HL-60/S4 treated with phorbol 12-myristate 13-acetate at 8.2 ng/mL for 4 days and 3 days (cell line): ENCODE results near the gene SOX6.
"Not testable (repeated sequence)": the region's sequence is repeated elsewhere in the genome, so short reads cannot be mapped to it uniquely, and the experiment has no call there.

ENCODE experiments used
- in situ Hi-C: fragments of 300-500 bp; cut with MboI; formaldehyde crosslinking; loops from 2 replicates; pipeline ENCODE4 v1.15.0; 2022; ENCODE audit warnings: low sequenced_read_pairs

The SOX6 gene

DNA sequence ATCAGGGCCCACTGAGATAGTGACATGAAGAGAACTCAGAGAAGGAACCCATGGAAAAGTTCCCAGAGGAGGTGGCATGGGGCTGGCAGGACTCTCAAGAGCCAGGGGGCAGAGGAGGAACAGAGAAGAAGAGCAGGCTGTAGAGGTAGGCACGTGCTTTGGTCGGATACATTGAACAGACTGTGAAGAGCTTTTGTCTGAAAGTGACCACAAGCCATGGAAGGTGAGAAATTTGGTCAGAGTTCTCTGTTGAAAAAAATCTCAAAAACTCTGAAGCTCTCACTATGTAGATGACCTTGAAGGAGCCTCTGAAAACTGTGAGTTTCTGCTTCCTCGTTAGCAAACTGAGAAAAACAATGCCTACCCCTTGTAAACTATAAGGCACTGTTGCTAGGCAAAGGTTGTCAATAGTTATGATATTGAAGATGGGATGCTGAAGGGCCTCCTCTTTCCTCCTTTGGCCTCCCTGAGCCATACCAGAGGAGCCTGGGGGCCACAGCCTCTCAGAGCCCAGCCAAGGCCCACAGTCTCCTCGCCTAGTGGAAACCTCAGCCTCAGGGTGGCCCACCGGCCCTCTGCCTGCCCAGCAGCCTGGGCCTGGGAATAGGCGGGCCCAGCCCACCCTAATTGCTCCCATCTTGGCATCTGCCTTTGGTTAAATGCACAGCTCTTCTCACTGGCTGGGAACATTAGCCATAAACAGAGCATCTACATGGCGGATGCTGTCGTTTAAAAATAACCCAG lies 415.7 kb downstream of the SOX6 start:
- in situ Hi-C loops = no loop called here

DNA sequence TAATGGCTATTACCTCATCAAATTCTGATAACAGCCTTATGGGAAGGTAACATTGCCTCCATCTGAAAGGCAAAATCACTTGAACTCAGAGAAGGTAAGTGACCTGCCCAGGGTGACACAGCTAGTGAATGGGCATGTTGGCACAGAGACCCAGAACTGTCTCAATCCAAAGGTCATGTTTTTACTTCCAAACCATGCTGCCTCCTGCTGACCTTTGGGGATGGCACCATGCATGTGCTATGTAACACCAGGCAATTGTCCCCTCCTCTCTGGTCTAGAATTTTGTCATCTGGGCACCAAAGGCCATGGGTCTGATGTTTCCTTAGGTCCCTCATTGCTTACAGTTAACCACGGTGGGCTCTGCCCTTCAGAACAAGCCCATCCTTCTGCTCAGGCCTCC lies 417.4 kb downstream of the SOX6 start:
- in situ Hi-C loops = no loop called here

DNA sequence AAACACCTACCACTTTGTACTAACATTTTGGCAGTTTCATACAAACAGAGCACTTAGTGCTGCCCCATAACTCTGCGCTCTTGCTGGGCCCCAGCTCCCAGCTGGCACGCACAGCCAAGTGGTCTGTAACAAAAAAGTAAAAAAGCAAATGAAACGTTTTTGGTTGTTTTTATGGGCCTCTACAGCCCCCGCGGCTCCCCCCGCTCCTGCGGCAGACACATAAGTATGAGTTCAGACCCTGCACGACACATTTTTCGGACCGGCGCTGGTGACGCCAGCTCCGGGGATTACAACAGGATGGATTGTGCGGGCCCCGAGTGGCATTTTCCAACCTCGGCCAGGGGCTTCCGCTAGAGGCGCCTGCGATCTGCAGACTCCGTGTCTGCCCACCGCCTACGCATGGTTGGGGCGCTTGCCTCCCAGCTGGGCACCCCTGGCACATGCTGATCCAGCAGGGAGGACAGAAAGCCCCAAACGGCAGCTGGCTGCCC lies 418.2 kb downstream of the SOX6 start:
- in situ Hi-C loops = no loop called here

DNA sequence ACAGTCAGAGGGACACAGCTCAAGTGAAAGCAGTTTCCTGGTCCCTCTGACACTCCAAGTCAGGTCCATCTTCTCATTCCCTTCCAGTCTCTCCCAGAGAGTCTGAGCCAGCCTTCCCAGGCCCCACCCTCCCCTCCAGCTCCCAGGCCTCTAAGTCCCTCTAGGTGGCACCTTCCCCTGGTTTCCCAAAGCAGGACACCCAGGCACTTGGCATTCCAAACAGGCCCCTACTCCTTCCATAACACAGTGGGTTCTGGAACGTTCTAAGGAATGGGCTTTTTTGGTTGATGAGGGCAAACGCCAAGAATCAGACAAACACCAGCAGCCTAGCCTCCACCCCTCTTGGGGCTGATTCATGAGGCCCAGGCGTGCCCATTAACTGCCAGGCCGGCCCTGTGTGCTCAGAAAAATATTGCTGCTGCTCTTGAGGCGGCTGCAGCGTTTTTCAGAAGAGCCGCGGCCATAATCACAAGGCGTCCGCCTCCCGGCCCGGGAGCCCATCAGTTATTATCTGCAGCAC lies 418.7 kb downstream of the SOX6 start:
- in situ Hi-C loops = no loop called here

DNA sequence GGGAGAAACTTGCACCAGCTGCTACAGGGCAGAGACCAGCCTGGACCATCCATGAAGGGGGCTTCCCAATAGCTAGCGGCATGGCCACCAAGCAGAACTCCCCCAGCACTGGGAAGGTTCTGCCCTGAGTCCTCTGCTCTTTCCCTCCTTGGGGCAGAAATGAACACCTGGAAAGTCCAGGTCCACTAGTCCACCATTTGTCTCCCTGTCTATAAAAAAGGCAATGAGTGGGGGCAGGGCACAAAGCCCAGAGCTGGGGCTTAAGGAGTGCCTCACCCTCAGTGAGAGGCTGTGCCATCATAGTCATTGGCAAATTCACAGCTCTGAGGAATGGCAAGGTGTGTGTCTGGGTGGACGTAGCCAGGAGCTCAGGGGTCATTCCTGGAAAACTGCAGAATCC lies 420.3 kb downstream of the SOX6 start:
- in situ Hi-C loops = no loop called here

DNA sequence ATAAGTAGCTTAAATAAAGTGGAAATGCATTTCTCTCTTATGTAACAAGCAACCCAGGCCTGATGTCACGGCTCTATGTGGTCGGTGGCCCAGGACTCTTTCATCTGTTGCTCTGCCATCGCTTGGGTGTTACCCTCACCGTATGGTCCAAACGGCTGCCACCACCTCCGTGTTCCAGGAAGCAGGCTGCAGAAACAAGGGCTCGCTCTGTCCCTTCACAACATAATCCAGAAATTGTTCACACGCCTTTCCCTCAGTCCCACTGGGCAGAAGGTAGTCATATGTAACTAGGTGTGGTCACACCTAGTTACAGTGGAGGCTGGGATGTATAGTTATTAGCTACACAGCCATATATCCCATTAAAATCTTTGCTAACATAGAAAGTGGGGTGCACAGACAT lies 421.0 kb downstream of the SOX6 start:
- in situ Hi-C loops = no loop called here

DNA sequence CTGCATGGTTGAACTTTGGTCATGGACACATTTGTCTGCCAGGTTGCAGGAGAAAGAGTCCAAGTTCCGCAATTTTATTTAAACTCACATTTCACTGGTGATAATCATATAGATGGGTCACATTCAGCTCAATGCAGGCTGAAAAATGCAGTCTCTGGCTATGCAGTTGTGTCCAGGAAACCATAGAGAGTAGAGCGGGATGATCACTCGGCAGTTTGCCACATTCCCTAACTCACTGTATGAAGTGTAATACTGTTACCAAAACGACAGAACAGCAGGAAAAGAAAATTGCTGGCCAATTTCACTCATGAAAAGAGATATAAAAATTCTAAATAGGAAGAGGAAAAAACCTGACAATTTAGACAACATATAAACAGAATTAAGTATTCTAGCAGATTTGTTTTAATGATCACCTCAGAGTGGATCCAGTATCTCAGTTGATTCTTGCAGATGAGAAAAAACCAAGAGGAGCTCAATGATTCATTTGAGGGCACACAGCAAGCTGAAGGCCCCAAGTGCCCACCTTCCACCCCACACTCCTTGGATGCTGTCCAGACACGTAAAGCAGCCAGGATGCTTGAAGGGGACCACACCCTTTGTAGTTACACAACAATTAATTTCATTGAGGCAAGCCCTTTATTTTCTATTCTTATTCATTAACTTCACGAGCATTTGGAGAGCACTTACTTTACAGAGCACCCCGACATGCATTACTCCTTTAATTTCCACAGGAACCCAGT lies 422.3 kb downstream of the SOX6 start:
- in situ Hi-C loops = no loop called here

DNA sequence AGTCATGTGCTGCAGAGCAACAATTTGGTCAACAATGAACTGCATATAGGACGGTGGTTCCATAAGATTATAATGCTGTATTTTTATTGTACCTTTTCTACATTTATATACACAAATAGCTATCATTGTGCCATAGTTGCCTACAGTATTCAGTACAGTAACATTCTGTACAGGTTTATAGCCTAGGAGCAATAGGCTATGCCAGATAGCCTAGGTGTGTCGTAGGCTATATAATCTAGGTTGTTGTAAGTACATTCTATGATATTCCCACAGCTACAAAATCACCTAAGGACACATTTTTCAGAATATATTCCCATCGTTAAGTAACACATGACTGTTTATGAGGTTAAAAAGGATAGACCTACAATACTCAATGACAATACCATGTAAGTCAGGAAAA lies 423.9 kb downstream of the SOX6 start:
- in situ Hi-C loops = no loop called here

DNA sequence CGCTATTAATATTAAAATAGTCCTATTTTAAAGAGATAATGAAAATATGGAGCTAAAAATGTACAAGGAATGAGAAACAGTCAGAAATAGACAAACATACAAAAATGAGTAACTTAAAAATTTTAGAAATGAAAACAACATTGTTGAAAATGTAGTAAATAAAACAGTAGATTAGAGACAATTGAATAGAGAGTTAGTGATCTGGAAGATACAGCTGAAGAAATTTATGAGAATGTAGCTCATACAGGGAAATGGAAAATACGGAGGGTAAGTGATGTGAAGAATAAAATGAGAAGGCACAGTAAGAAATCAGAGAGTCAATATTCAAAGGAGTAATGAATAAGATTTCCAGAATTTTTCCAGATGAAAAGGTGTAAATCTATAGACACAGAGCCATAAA lies 424.8 kb downstream of the SOX6 start:
- in situ Hi-C loops = no loop called here

DNA sequence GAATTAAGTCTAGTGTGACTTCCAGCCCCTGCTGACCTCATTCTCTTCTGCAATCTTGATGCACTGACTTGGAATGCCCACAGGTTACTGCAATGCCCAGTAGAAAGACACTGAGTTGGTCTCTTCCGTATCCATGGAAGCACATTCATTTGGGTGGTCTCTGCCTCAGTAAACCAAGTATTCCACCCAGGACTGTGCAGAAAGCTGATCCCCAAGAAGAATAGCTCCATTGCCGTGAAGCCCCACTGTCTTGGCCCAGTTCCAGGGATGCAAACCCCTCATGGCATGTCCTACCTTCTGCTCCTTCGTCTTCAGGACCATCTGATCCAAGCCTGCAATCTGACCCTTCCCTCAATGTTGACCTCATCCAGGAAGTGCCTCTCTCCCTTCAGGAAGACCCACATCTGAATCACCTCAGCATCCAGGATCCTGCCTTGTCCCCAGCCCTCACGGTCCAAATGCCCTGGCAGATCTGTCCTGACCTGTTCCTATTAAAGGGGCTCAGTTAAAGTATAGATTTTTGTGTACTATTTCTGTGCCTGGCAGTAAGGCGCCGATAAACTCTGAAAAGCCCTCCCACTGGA lies 425.8 kb downstream of the SOX6 start:
- in situ Hi-C loops = no loop called here

DNA sequence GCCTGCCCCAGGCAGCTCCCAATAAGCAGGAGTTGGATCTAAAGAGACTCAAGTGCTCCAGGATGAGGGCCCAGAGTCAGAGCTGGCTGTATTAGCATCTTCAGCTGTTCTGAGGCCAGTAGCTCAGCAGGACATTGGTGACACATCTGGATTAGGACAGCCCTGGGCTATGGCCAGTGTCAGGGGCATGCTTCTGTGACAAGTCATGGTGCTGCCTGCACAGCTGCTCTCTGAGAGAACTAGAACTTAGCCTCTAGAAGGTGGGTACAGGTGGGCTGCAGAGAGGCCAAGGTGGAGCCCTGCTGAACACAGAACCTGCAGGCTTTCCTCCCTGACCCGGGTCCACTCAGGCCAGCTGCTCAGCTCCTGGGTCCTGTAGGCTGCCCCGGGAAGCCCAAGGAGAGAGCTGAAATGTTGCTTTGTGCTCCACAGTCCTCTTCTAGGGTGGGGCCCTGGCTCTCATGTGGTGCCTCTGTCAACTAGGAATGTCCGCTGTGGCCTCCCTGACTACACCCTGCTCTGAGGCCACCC lies 426.9 kb downstream of the SOX6 start:
- in situ Hi-C loops = no loop called here

DNA sequence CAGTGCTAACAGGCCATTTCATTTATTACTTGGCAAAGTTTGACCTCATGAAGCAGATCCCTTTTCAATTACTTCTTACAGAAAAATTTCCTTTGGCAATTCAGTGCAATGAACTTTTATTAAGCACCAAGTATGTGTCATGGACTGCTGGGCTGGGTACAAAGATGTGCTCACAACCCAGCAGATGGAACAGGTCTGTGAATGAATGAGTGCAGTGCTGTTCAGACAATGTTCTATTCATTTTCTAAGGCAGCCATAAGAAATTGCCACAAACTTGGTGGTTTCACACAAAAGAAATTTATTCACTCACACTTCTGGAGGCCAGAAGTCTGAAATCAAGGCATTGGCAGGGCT lies 428.5 kb downstream of the SOX6 start:
- in situ Hi-C loops = no loop called here

DNA sequence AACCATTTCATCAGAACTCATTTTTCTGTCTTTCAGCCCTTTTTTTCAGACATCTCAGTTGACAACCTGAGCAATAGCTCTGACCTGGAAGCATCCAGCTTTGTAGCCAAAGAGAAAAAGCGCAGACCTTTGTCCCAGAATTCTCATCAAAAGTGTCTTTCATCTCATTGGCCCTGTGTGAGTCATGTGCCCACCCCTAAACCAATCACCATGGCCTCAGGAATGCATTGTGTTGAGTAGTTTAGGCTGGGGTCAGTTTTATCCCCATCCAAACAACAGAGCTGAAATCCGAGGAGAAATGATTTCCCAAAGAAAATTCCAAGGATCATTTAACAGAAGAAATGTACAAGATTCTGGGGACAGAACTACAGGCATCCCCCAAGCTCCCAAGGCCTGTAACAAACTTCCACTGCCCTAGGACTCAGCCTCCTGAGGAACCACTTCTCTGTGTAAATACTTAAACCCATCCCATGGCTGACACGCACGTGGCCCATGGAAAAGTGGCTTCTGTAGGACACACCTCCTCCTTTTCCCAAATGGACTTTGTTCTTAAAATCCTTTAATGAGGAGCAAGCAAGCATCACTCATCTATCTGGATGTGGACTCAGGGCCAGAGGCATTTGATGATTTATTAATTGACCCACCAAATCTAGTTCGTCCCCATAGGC lies 429.0 kb downstream of the SOX6 start:
- in situ Hi-C loops = no loop called here

DNA sequence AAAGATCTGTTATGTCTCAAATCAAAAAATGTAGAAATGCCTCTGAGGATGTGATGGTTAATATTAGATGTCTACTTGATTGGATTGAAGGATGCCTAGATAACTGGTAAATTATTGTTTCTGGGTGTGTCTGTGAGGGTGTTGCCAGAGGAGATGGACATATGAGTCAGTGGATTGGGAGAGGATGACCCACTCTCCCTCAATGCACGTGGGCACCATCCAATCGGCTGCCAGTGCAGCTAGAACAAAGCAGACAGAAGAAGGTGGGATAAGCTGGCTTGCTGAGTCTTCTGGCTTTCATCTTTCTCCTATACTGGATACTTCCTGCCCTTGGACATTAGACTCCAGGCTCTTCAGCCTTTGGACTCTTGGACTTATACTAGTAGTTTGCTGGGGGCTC lies 430.3 kb downstream of the SOX6 start:
- in situ Hi-C loops = no loop called here

DNA sequence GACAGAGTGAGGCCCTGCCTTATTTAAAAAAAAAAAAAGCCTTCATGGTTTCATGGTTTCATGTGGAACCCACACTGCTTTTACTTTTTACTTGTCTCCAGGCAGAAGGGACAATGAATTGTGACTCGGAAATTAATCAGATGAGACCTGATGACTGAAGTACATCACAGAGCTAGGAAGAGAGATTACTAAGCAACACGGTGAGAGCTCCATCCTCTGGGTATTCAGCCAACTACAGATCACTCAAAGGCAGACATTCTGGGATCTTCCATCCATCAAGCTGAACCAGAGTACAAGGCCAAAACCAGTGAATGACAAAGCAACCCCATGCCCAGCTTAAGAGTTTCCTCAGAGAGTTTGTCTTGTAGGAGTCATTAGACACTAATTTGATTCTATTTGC lies 433.2 kb downstream of the SOX6 start:
- in situ Hi-C loops = no loop called here

DNA sequence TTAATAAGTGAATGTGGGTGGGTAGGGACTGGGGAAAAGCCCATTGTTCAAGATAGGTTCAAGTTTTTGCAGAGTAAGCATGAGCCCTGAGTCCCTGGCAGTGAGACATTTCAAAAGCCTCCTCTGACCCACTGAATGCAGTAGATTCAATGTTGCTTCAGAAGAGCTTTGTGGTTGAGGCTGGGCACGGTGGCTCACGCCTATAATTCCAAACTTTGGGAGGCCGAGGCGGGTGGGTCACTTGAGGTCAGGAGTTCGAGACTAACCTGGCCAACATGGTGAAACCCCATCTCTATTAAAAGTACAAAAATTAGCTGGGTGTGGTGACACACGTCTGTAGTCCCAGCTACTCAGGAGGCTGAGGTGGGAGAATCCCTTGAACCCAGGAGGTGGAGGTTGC lies 433.6 kb downstream of the SOX6 start:
- in situ Hi-C loops = not testable (repeated sequence)

DNA sequence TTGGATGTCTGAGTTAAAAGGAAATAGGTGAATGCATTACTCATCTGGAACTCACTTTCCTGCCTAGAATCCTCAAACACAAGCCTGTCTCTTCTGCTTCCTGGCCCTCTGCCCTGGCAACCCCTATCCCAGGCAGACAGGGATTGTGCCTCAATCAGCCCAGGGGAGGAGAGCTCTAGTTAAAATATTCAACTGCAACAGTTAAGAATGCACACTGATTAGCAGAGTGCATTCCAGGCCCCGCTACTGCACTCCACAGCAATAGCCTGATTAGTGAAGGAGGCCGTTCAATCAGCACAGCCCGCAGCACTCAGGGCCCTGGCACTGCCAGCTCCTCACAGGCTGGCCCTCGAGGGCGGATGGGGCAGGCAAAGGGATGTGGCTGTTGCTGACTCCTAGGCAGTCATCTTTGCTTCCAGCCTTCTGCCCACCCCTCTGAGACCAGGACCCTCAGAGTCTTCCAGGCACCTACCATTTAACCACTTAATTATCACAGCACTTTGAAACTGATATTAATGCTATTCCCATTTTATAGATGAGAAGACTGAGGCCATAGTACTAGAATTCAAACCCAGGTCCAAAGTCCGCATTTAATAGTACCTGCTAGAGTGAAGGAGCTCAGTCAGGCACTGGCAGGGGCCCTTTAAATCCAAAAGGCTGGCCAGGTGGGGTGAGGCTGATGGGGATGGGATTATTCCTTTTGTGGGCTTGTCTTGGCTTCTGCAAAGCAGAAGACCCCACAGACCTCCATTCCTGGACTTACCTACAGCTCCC lies 435.3 kb downstream of the SOX6 start:
- in situ Hi-C loops = no loop called here

DNA sequence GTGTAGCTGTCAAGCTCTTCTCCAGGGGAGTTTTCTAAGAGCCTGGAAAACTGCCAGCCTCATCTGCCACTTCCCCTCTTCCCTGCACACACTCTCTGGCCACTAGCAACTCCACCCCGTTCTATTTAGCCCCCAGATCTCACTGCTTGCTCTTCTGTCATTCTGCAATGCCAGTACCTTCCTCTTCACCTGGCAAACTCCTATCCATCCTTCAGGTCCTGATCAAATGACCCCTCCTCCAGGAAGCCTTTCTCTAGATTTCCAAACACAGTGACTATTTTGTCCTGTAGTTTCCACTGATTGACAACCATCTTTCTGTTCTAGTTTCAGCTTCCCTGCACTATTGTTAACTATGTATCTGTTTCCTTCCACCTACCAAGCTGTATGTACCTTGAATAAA lies 437.7 kb downstream of the SOX6 start:
- in situ Hi-C loops = no loop called here

DNA sequence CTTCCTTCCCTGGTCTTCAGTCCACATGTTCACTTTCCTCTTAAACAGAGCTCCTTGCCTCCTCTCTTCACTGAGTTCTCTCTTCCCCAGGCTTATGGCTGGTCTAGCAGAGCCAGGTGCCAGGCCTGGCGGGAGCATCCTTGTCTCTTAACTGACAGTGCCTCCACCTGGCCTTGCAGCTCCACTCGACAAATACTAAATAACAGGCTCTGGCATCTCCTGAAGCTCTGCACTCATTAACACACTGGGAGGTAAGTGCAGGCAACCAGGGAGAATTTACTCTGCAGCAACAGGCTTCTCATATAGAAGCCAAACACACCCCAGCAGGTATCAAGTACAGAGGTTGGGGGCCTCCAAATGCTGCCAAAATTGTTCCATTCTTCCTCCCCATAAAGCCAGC lies 438.1 kb downstream of the SOX6 start:
- in situ Hi-C loops = no loop called here
